Skeletal muscle satellite cell (primary cell): ENCODE measurements around the gene HOXA7.

Experiments
- H3K27me3 ChIP-seq: 2 replicates; pipeline ENCODE4 v1.7.0; 2013; ENCODE audit warnings: low read length; ENCODE audit not compliant: control insufficient read depth, insufficient read depth
- H3K36me3 ChIP-seq: 2 replicates; pipeline ENCODE4 v1.7.0; 2013; ENCODE audit warnings: mild to moderate bottlenecking, control low read depth, low read length; ENCODE audit not compliant: insufficient read depth
- H3K4me1 ChIP-seq: 2 replicates; pipeline ENCODE4 v1.7.0; 2013; ENCODE audit warnings: low read length; ENCODE audit not compliant: control insufficient read depth, insufficient read depth
- H3K4me2 ChIP-seq: 2 replicates; pipeline ENCODE4 v1.7.0; 2013; ENCODE audit warnings: mild to moderate bottlenecking, low read length
- H3K4me3 ChIP-seq: 2 replicates; pipeline ENCODE4 v1.7.0; 2013; ENCODE audit warnings: low read length
- H3K9ac ChIP-seq: 2 replicates; pipeline ENCODE4 v1.7.0; 2013; ENCODE audit warnings: mild to moderate bottlenecking, low read depth, low read length, moderate library complexity
- H3K9me3 ChIP-seq: replicated peaks from 2 replicates; pipeline ENCODE4 v1.7.0; 2013; ENCODE audit warnings: mild to moderate bottlenecking, control low read depth, low read length

Gene HOXA7

DNA sequence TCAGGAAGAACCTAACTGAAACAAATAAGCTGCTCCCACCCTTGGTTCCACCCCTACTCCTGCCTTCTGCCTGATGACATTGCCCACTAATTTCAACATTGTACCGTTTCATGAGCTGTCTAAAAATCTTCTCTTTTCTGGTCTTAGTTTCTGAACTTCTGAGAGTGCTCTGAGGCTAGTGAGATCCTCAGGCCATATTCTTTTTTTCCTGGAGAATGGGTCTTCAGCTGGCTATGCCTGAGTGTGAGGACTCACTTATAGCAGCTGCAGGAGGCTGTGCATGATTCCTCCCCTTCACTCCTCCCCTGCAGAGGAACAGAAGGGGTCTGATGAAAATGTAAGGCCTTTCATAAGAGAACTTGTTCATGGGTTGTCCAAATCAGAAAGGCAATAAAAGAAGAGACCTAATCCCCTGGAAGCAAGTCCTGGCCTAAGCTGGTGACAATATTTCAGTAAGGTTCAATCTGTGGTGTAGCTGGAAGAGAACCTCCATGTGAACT lies 37.0 kb downstream of the HOXA7 start:
- H3K4me3 ChIP-seq = no peak overlapping the region
- H3K9me3 ChIP-seq = no peaks in the 10 kb centered on the region
- H3K9ac ChIP-seq = no peak overlapping the region
- peaks cover 8% of the 10 kb centered on the region for H3K4me1 ChIP-seq
- H3K4me2 ChIP-seq = no peak overlapping the region
- peaks cover 10% of the 10 kb centered on the region for H3K36me3 ChIP-seq
- no peaks in the 10 kb centered on the region for H3K27me3 ChIP-seq

DNA sequence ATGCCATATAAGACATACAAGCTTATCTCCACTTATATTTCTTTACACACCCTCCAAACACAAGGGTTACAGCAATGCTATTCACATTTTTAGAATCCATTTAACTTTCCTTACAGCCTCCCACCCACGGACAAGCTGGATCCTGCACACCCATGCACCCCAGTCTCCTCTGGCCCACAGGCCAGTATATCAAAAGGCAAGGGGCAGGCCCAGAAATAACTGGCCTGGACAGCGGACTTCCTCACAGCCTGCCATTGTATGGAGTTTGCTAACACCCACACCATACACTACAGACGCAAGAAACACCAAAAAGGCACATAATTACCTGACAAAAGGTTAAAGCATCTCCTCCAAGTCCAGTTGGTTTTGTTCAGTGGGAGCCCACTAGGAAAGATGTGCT lies 37.9 kb downstream of the HOXA7 start:
- Histone ChIP-seq H3K4me2 (no peak overlapping the region), H3K36me3 (peaks cover 10% of the 10 kb centered on the region), H3K4me1 (peaks cover 13% of the 10 kb centered on the region), H3K27me3 (no peaks in the 10 kb centered on the region), H3K9ac (no peak overlapping the region), H3K9me3 (no peaks in the 10 kb centered on the region), H3K4me3 (no peak overlapping the region)

DNA sequence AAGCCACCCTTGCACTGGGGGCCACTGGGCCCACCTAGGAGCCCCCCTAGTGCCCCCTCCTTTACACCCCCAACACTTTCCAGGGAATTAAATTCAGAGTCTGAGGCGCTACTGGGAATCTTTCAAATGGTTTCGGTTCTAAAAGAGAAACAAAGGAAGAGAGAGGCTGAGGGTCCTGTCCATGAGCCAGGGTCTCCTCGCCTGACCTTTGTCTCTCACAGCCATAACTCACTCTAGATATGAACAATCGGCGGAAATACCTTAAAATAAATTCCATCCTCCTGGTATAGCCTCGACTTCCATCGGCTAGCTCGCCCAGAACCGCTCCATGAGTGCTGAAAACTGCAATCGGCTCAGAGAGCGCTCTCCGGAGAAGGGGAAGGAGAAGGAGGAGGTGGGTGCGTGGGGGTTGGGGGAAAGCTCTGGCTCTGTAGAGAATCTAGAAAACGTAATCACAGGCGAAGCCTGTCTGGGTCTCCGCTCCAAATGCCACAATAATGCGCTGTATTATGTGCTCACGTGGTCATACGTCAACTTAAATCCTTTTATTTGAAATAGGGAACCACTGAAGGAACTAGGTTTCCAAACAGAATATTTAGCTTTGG lies 38.5 kb downstream of the HOXA7 start:
- Histone ChIP-seq H3K9ac (no peak overlapping the region), H3K9me3 (no peaks in the 10 kb centered on the region), H3K36me3 (peaks cover 10% of the 10 kb centered on the region), H3K4me3 (no peak overlapping the region), H3K27me3 (no peaks in the 10 kb centered on the region), H3K4me1 (peaks cover 18% of the 10 kb centered on the region), H3K4me2 (no peak overlapping the region)

- H3K9ac ChIP-seq = no peak overlapping the region
- H3K4me1 ChIP-seq = peaks cover 24% of the 10 kb centered on the region
- no peaks in the 10 kb centered on the region for H3K9me3 ChIP-seq
- H3K27me3 ChIP-seq = no peaks in the 10 kb centered on the region
- H3K4me3 ChIP-seq = no peak overlapping the region
- H3K4me2 ChIP-seq = no peak overlapping the region
- peaks cover 7% of the 10 kb centered on the region for H3K36me3 ChIP-seq
Observed at GRCh38 chr7:27116962-27117886, 39.3 kb downstream of the HOXA7 start.

DNA sequence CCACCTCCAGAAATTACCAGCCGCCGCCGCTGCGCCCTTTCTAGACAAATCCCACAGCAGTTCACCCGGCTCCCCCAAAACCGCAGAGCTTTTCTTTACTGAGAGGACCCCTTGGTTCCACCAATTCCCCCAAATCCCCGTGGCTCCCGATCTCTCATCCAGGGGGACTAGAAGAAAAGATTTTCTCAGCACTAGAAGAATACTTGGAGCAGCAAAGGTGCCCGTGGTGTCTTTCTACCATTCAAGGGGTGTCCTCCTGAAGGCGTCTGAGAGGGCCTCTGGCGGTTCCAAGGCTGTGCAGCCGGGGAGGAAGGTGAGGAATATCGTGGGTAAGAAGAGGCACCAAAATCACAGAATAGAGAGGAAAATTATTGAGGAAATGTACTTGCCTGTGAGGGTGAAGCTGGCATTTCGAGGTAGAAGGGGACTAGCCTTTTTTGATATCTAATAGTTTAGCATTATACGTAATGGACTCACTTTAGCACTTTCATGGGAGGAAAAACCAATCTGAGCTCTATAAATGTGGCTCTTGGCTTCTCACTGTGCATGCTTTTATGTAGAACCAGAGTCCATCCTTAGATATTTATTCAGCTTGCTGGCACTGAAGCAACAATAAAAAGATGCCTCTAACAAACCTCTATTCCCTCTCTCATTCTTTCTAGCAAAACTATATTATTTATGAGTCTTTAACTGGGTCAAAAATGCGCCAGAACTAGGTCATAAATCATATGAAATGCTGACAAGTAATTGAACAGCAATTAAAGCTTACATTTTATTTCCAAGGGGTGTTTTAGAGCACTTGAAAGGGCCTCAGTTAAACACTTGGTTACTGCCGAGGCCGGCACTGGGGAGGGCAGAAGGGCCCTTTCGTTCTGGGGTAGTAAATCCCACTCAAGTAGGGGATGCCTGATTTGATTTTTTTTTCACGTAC lies 40.2 kb downstream of the HOXA7 start:
- Histone ChIP-seq H3K4me3 (no peak overlapping the region), H3K4me2 (no peak overlapping the region), H3K9ac (no peak overlapping the region), H3K9me3 (no peaks in the 10 kb centered on the region), H3K36me3 (peaks cover 2% of the 10 kb centered on the region), H3K27me3 (no peaks in the 10 kb centered on the region), H3K4me1 (peaks cover 32% of the 10 kb centered on the region)

GRCh38 chr7:27115221-27116026 lies 41.1 kb downstream of the HOXA7 start:
- Histone ChIP-seq H3K27me3 (no peaks in the 10 kb centered on the region), H3K9ac (no peak overlapping the region), H3K4me2 (no peak overlapping the region), H3K36me3 (peaks cover 4% of the 10 kb centered on the region), H3K4me1 (peaks cover 41% of the 10 kb centered on the region), H3K4me3 (no peak overlapping the region), H3K9me3 (no peaks in the 10 kb centered on the region)

- Histone ChIP-seq H3K4me2 (no peak overlapping the region), H3K27me3 (no peaks in the 10 kb centered on the region), H3K9ac (no peak overlapping the region), H3K4me1 (peaks cover 41% of the 10 kb centered on the region), H3K9me3 (no peaks in the 10 kb centered on the region), H3K4me3 (no peak overlapping the region), H3K36me3 (peaks cover 8% of the 10 kb centered on the region)
Observed at GRCh38 chr7:27114881-27115220, 41.6 kb downstream of the HOXA7 start.

GRCh38 chr7:27113991-27114769 lies 42.3 kb downstream of the HOXA7 start:
- peak overlapping the region; percentile 63 for H3K9ac ChIP-seq

DNA sequence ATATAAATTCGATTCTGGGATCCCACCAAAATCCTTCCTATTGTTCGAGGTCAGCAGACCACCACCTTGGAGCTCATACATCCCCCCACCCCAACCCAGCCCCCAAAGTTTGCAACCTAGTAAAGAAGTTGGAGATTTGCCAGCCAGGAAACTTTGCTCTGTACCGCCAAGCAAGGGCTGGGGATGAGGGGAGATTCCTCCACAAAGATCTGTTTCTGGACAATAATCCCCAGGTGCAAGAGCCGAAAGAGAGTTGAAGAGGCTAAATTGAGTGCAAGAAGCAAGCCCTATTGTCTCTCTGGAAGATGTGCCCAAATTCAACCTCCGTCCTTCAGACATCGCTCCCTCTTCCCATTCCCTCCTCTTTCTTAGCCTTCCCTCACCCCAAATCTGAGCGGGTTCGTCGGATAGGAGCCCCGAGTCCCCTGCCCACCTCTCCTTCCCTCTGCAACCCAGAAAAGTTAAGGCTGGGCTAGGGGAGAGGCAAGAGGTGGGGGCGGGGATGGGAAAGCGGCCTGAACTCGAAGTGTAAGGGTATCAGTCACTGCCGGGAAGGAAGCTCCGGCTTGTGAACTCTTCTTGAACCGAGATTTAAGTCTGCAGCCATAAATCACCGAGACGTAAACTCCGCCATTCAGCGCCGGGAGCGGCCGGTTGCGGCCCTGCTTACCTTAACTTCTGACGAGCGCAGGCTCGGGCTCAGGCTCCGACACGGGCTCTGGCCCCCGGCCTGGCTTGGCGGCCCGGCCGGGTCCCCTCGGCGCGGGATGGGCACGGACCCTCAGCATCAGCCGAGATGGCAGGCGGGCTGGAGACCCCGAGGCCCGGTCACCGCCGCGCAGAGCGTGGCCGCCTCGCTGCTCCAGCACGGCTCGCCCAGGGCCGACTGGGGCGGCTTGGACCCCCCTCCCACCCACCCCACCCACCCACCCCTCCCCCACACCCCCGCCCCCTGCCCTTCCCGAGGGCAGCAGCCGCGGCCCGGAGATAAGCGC lies 43.2 kb downstream of the HOXA7 start:
- H3K9me3 ChIP-seq = no peaks in the 10 kb centered on the region
- peak overlapping the region; percentile 95 for H3K4me2 ChIP-seq
- H3K4me1 ChIP-seq = peaks cover 41% of the 10 kb centered on the region
- peak overlapping the region; percentile 82 for H3K9ac ChIP-seq
- peaks cover 11% of the 10 kb centered on the region for H3K36me3 ChIP-seq
- H3K4me3 ChIP-seq = peak overlapping the region; percentile 78
- H3K27me3 ChIP-seq = no peaks in the 10 kb centered on the region

More at GRCh38 chr7:27113991-27114769, 42.3 kb downstream of the HOXA7 start:
- Histone ChIP-seq H3K4me3 (peak overlapping the region; percentile 78), H3K4me2 (peak overlapping the region; percentile 95), H3K27me3 (no peaks in the 10 kb centered on the region), H3K36me3 (peaks cover 11% of the 10 kb centered on the region), H3K9me3 (no peaks in the 10 kb centered on the region), H3K4me1 (peaks cover 41% of the 10 kb centered on the region)
